Astrocyte (in vitro differentiated cells and primary cell): ENCODE data around the gene FOXF1.

Experiments
- CTCF ChIP-seq: IDR thresholded peaks from 2 replicates; pipeline ENCODE4 v1.5.1; 2011; ENCODE audit warnings: low read depth, mild to moderate bottlenecking, inconsistent platforms, low read length, moderate library complexity; ENCODE audit not compliant: insufficient read depth
- EZH2 ChIP-seq: IDR thresholded peaks from 2 replicates; pipeline ENCODE4 v1.6.1; 2012; ENCODE audit warnings: mild to moderate bottlenecking, low read length, inconsistent platforms; ENCODE audit not compliant: insufficient read depth

- TF ChIP-seq CTCF (no peak), EZH2 (no peak)
Measured at GRCh38 chr16:86529160-86529559, 18.8 kb downstream of the FOXF1 start.
